Measurements from ENCODE around the gene CNOT8.
A peak's percentile ranks its signal among the peaks of the same experiment; 100 is the strongest.
"Not testable (repeated sequence)": the region's sequence is repeated elsewhere in the genome, so short reads cannot be mapped to it uniquely, and the experiment has no call there.

CNOT8 gene

GRCh38 chr5:154835701-154836052, 22.8 kb upstream of the CNOT8 start:
- POLR2A ChIA-PET: interaction anchor here (1.1 kb wide), 1 partner anchor 23 kb away, joined by 3 read pairs; the partner anchor contains the start of gene CNOT8
- CTCF ChIA-PET; DNase-seq (ENCODE audit: extremely low spot score): not testable (repeated sequence)
- TF ChIP-seq ZNF384 (IDR thresholded peaks at IDR 0.05): 0 out of 2 replicates have a peak, but pooled peaks have one; percentile 8

GRCh38 chr5:154836225-154836624, 22.2 kb upstream of the CNOT8 start:
- ChIA-PET CTCF (no interaction called here), POLR2A (interaction anchor here (1.1 kb wide), 1 partner anchor 22 kb away, joined by 3 read pairs; the partner anchor contains the start of gene CNOT8)
- DNase-seq (ENCODE audit: extremely low spot score): no peak
- TF ChIP-seq PKNOX1 (IDR thresholded peaks at IDR 0.05): no peak
- no peak for TF ChIP-seq FOXM1 (IDR thresholded peaks at IDR 0.05; ENCODE audit: borderline replicate concordance)
- TF ChIP-seq HDGF (IDR thresholded peaks at IDR 0.05; ENCODE audit: borderline replicate concordance): no peak
- no peak for TF ChIP-seq ELF4 (IDR thresholded peaks at IDR 0.05)
- TF ChIP-seq NFRKB (IDR thresholded peaks at IDR 0.05): no peak
- no peak for TF ChIP-seq ZNF384 (IDR thresholded peaks at IDR 0.05)
- no peak for TF ChIP-seq L3MBTL2 (conservative IDR thresholded peaks at IDR 0.05)
- TF ChIP-seq BHLHE40 (IDR thresholded peaks at IDR 0.05; ENCODE audit: borderline replicate concordance): no peak

- ChIA-PET POLR2A (interaction anchor here (0.7 kb wide), 1 partner anchor 13 kb away, joined by 3 read pairs; the partner anchor contains the start of gene FAXDC2), CTCF (no interaction called here)
- DNase-seq (ENCODE audit: extremely low spot score): no peak
- TF ChIP-seq FOXK2 (IDR thresholded peaks at IDR 0.05) (no peak), ELF4 (IDR thresholded peaks at IDR 0.05) (no peak), L3MBTL2 (conservative IDR thresholded peaks at IDR 0.05) (no peak), TARDBP (IDR thresholded peaks at IDR 0.05) (no peak), LEF1 (IDR thresholded peaks at IDR 0.05; ENCODE audit: borderline replicate concordance) (no peak), BHLHE40 (IDR thresholded peaks at IDR 0.05; ENCODE audit: borderline replicate concordance) (no peak), PKNOX1 (IDR thresholded peaks at IDR 0.05) (no peak), FOXM1 (IDR thresholded peaks at IDR 0.05; ENCODE audit: borderline replicate concordance) (no peak), HDGF (IDR thresholded peaks at IDR 0.05; ENCODE audit: borderline replicate concordance) (no peak), ZNF384 (IDR thresholded peaks at IDR 0.05) (no peak), ARNT (IDR thresholded peaks at IDR 0.05) (no peak), FOXA1 (IDR thresholded peaks at IDR 0.05) (no peak), SP1 (IDR thresholded peaks at IDR 0.05) (no peak), NFRKB (IDR thresholded peaks at IDR 0.05) (no peak), CTBP1 (IDR thresholded peaks at IDR 0.05; ENCODE audit: borderline replicate concordance) (no peak), SUZ12 (IDR thresholded peaks at IDR 0.05) (no peak)
Measured at GRCh38 chr5:154837009-154837901, 21.2 kb upstream of the CNOT8 start.

GRCh38 chr5:154840435-154841272, 17.8 kb upstream of the CNOT8 start:
- CTCF ChIA-PET: interaction anchor here (0.7 kb wide), 2 partner anchors 34 to 866 kb away, joined by 3 read pairs; no protein-coding TSS in a partner anchor

GRCh38 chr5:154841273-154841661, 17.2 kb upstream of the CNOT8 start:
- CTCF ChIA-PET: interaction anchor here (0.7 kb wide), 1 partner anchor 866 kb away, joined by 3 read pairs; no protein-coding TSS in a partner anchor
- no peak for DNase-seq (ENCODE audit: extremely low spot score)
- POLR2A ChIA-PET: interaction anchor here (1.8 to 1.9 kb wide), 2 partner anchors 9 to 16 kb away, joined by 7 read pairs; partner anchors contain the start of genes CNOT8 and FAXDC2
- TF ChIP-seq SP1 (IDR thresholded peaks at IDR 0.05) (no peak), FOXM1 (IDR thresholded peaks at IDR 0.05; ENCODE audit: borderline replicate concordance) (no peak), L3MBTL2 (conservative IDR thresholded peaks at IDR 0.05) (no peak)

More at GRCh38 chr5:154840435-154841272, 17.8 kb upstream of the CNOT8 start:
- DNase-seq (ENCODE audit: extremely low spot score): no peak
- TF ChIP-seq LEF1 (IDR thresholded peaks at IDR 0.05; ENCODE audit: borderline replicate concordance): no peak
- POLR2A ChIA-PET: interaction anchor here (1.8 to 1.9 kb wide), 2 partner anchors 10 to 17 kb away, joined by 7 read pairs; partner anchors contain the start of genes CNOT8 and FAXDC2

GRCh38 chr5:154842689-154843530, 15.5 kb upstream of the CNOT8 start:
- ChIA-PET POLR2A (interaction anchor here (1.2 kb wide), 1 partner anchor 15 kb away, joined by 10 read pairs; the partner anchor contains the start of gene CNOT8), CTCF (no interaction called here)
- TF ChIP-seq SP1 (IDR thresholded peaks at IDR 0.05) (no peak), ARNT (IDR thresholded peaks at IDR 0.05) (no peak), HDGF (IDR thresholded peaks at IDR 0.05; ENCODE audit: borderline replicate concordance) (no peak), LEF1 (IDR thresholded peaks at IDR 0.05; ENCODE audit: borderline replicate concordance) (no peak), BHLHE40 (IDR thresholded peaks at IDR 0.05; ENCODE audit: borderline replicate concordance) (no peak), ZNF384 (IDR thresholded peaks at IDR 0.05) (no peak), FOXK2 (IDR thresholded peaks at IDR 0.05) (no peak), NFRKB (IDR thresholded peaks at IDR 0.05) (no peak), ELF4 (IDR thresholded peaks at IDR 0.05) (no peak), CTBP1 (IDR thresholded peaks at IDR 0.05; ENCODE audit: borderline replicate concordance) (no peak), TARDBP (IDR thresholded peaks at IDR 0.05) (no peak), SUZ12 (IDR thresholded peaks at IDR 0.05) (no peak), L3MBTL2 (conservative IDR thresholded peaks at IDR 0.05) (no peak), FOXM1 (IDR thresholded peaks at IDR 0.05; ENCODE audit: borderline replicate concordance) (no peak), FOXA1 (IDR thresholded peaks at IDR 0.05) (no peak), PKNOX1 (IDR thresholded peaks at IDR 0.05) (no peak)
- no peak for DNase-seq (ENCODE audit: extremely low spot score)

All from HEK293T (cell line).